Liver (tissue), 9 donors: ENCODE data around the gene DMD. TPM values are rescaled to one million over a fixed set of nuclear protein-coding genes. Genes with fewer than 3 reads are reported as not detected.

ENCODE experiments used
- DNase-seq: peaks from one replicate; pipeline ENCODE4 v3.0.0-alpha.2; 2017; ENCODE audit warnings: low spot score
- H3K27ac ChIP-seq, 2 donors: one replicate each; pipeline ENCODE4 v1.7.0; 2013; ENCODE audit warnings: inconsistent platforms in 2 of 2, low read length in 2 of 2, control low read depth in 1 of 2, low read depth in 1 of 2, mild to moderate bottlenecking in 1 of 2
- H3K27me3 ChIP-seq, 4 donors: one replicate each; pipeline versions ENCODE4 v1.6.1 to v1.7.0; 2013; ENCODE audit warnings: low read length in 3 of 4, inconsistent platforms in 1 of 4, mild to moderate bottlenecking in 1 of 4, moderate library complexity in 1 of 4; ENCODE audit not compliant: control insufficient read depth in 4 of 4, insufficient read depth in 4 of 4
- H3K36me3 ChIP-seq, 4 donors: one replicate each; pipeline versions ENCODE4 v1.6.1 to v1.7.0; 2013; ENCODE audit warnings: low read length in 3 of 4, mild to moderate bottlenecking in 3 of 4, low read depth in 1 of 4, moderate library complexity in 1 of 4; ENCODE audit not compliant: control insufficient read depth in 4 of 4, insufficient read depth in 3 of 4
- H3K4me1 ChIP-seq, 4 donors: one replicate each; pipeline versions ENCODE4 v1.6.1 to v1.7.0; 2013; ENCODE audit warnings: low read length in 3 of 4, mild to moderate bottlenecking in 3 of 4, moderate library complexity in 1 of 4; ENCODE audit not compliant: control insufficient read depth in 4 of 4, insufficient read depth in 4 of 4
- H3K4me3 ChIP-seq, 3 donors: one replicate each; pipeline versions ENCODE4 v1.6.1 to v1.7.0; 2013; ENCODE audit warnings: low read length in 3 of 3, control low read depth in 1 of 3, low read depth in 1 of 3, mild to moderate bottlenecking in 1 of 3
- H3K9ac ChIP-seq, 2 donors: one replicate each; pipeline ENCODE4 v1.7.0; 2013; ENCODE audit warnings: low read length in 2 of 2, mild to moderate bottlenecking in 2 of 2, moderate library complexity in 2 of 2, control low read depth in 1 of 2, low read depth in 1 of 2
- H3K9me3 ChIP-seq, 4 donors: one replicate each; pipeline versions ENCODE4 v1.6.1 to v1.7.0; 2013; ENCODE audit warnings: low read length in 3 of 4; ENCODE audit not compliant: control insufficient read depth in 4 of 4
- EGR1 ChIP-seq, 2 donors: IDR thresholded peaks; 2 replicates each; pipeline ENCODE4 v1.6.1; 2016 to 2018; ENCODE audit warnings: antibody characterized with exemption in 2 of 2, low read depth in 2 of 2
- FOXA1 ChIP-seq: IDR thresholded peaks from 2 replicates; pipeline ENCODE4 v1.6.1; 2016; ENCODE audit warnings: antibody characterized with exemption
- HNF4A ChIP-seq, 2 donors: conservative IDR thresholded peaks; 2 replicates each; pipeline ENCODE4 v1.6.1; 2016; ENCODE audit warnings: antibody characterized with exemption in 2 of 2, mild to moderate bottlenecking in 2 of 2
- HNF4G ChIP-seq: IDR thresholded peaks from 2 replicates; pipeline ENCODE4 v1.6.1; 2016; ENCODE audit warnings: antibody characterized with exemption
- JUND ChIP-seq, 2 donors: IDR thresholded peaks; 2 replicates each; pipeline ENCODE4 v1.6.1; 2016; ENCODE audit warnings: antibody characterized with exemption in 2 of 2
- NR2F2 ChIP-seq: IDR thresholded peaks from 2 replicates; pipeline ENCODE4 v1.6.1; 2016; ENCODE audit warnings: antibody characterized with exemption
- RXRA ChIP-seq, 2 donors: IDR thresholded peaks; 2 replicates each; pipeline ENCODE4 v1.6.1; 2017 to 2018; ENCODE audit warnings: antibody characterized with exemption in 2 of 2, mild to moderate bottlenecking in 1 of 2
- YY1 ChIP-seq: IDR thresholded peaks from 2 replicates; pipeline ENCODE4 v1.6.1; 2016; ENCODE audit warnings: antibody characterized with exemption, mild to moderate bottlenecking
- WGBS: extraction: QIAGEN DNeasy Blood & Tissue Kit; methylation state at CpG from one replicate; pipeline ENCODE4 v1.1.7; 2013; 5-methylcytosine and 5-hydroxymethylcytosine counted together
- polyA plus RNA-seq, 2 donors: library from polyadenylated mRNA; stranded (reverse) in 1 of 2; unstranded in 1 of 2; fragments of 200-250 nt in 1 of 2; fragments of >200 nt in 1 of 2; fragmentation: Nextera tagmentation in 1 of 2; extraction: Ambion mirVana in 1 of 2; gene quantifications; one replicate each; pipeline versions ENCODE4 v1.2.1 to v1.2.3, GENCODE V29; 2013 to 2015
- total RNA-seq, 2 donors: library from RNA; depleted of rRNA; stranded (reverse); fragments of >200 nt; gene quantifications; one replicate each; pipeline ENCODE4 v1.2.3, GENCODE V29; 2014
- TF ChIP-seq, protein P1 (sequence below): IDR thresholded peaks from 2 replicates; pipeline ENCODE4 v1.6.1; 2016; ENCODE audit warnings: antibody characterized with exemption
- TF ChIP-seq, protein P2 (sequence below): IDR thresholded peaks from 2 replicates; pipeline ENCODE4 v1.6.1; 2016; ENCODE audit warnings: antibody characterized with exemption, mild to moderate bottlenecking
- TF ChIP-seq, protein P3 (sequence below): IDR thresholded peaks from 2 replicates; pipeline ENCODE4 v1.6.1; 2016; ENCODE audit warnings: antibody characterized with exemption
- TF ChIP-seq, protein P4 (sequence below): fragments of 150-350 bp; IDR thresholded peaks from 2 replicates; pipeline ENCODE4 v1.5.1; 2017; ENCODE audit warnings: improper control_type of control experiment, low read depth, low read length; ENCODE audit not compliant: missing input control
- donor health status: healthy.
- donor health status: healthy.
- donor health status: healthy.
- donor health status: healthy.
- donor health status: healthy.

DMD gene
- total and polyA plus RNA-seq, 4 donors: 14.6 to 61.9 (median 23.9) TPM

DNA sequence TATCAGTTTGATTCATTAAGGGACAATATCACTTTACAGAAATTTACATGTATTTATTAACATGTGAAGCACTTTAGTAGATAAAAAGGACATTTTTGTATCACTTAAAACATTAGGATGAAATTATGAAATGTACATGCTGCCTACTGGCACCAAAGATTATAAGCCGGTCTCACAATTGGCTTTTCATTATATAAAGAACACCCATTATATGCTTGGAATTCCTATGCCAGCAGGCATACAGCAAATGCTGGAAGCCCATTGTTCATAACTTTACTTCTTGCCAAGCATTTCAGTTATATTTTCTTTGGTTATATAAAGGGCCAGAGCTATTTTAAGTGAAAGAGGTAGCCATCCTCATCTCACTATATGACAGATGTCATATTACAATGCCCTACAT, 145.9 kb downstream of the DMD start:
- Histone ChIP-seq H3K27ac (no peak overlapping the region), H3K4me3 (no peak overlapping the region), H3K27me3 (no peaks in the 10 kb centered on the region), H3K36me3 (no peaks in the 10 kb centered on the region), H3K9ac (no peak overlapping the region), H3K9me3 (no peaks in the 10 kb centered on the region), H3K4me1 (no peaks in the 10 kb centered on the region)
- TF ChIP-seq JUND (IDR thresholded peaks at IDR 0.05) (no peak), EGR1 (IDR thresholded peaks at IDR 0.05; ENCODE audit: low read depth in 2 of 2) (no peak)
- TF ChIP-seq, protein P1, sequence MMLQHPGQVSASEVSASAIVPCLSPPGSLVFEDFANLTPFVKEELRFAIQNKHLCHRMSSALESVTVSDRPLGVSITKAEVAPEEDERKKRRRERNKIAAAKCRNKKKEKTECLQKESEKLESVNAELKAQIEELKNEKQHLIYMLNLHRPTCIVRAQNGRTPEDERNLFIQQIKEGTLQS: no peak
- 93% methylated on average over 1 of the region's 1 CpG for WGBS
- no peak for DNase-seq

DNA sequence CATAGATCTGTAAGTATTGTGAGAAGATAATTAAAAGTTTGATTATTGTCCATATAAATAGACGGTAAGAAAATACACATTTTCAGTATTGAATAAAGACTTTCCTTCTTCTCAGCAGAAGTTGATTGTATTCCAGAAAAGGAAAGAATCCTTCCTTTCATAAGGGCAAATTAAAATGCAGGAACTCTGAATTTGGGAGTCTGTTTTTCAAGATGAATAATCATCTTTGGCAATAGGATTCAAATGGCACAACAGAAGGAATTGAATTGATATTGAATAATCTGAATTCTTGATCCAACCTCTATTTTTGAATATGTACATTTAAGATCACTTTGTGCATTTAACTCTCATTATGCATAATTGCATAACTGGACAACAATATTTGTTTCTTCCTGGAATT, 149.3 kb downstream of the DMD start:
- no peak overlapping the region for H3K9ac ChIP-seq
- no peaks in the 10 kb centered on the region for H3K4me1 ChIP-seq
- H3K27me3 ChIP-seq: no peaks in the 10 kb centered on the region
- H3K36me3 ChIP-seq: no peaks in the 10 kb centered on the region
- no peak for DNase-seq
- TF ChIP-seq HNF4A (conservative IDR thresholded peaks at IDR 0.05) (no peak), RXRA (IDR thresholded peaks at IDR 0.05) (no peak), NR2F2 (no peak), HNF4G (no peak), FOXA1 (no peak), YY1 (no peak)
- TF ChIP-seq, protein P2, sequence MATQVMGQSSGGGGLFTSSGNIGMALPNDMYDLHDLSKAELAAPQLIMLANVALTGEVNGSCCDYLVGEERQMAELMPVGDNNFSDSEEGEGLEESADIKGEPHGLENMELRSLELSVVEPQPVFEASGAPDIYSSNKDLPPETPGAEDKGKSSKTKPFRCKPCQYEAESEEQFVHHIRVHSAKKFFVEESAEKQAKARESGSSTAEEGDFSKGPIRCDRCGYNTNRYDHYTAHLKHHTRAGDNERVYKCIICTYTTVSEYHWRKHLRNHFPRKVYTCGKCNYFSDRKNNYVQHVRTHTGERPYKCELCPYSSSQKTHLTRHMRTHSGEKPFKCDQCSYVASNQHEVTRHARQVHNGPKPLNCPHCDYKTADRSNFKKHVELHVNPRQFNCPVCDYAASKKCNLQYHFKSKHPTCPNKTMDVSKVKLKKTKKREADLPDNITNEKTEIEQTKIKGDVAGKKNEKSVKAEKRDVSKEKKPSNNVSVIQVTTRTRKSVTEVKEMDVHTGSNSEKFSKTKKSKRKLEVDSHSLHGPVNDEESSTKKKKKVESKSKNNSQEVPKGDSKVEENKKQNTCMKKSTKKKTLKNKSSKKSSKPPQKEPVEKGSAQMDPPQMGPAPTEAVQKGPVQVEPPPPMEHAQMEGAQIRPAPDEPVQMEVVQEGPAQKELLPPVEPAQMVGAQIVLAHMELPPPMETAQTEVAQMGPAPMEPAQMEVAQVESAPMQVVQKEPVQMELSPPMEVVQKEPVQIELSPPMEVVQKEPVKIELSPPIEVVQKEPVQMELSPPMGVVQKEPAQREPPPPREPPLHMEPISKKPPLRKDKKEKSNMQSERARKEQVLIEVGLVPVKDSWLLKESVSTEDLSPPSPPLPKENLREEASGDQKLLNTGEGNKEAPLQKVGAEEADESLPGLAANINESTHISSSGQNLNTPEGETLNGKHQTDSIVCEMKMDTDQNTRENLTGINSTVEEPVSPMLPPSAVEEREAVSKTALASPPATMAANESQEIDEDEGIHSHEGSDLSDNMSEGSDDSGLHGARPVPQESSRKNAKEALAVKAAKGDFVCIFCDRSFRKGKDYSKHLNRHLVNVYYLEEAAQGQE: no peak
- TF ChIP-seq, protein P3, sequence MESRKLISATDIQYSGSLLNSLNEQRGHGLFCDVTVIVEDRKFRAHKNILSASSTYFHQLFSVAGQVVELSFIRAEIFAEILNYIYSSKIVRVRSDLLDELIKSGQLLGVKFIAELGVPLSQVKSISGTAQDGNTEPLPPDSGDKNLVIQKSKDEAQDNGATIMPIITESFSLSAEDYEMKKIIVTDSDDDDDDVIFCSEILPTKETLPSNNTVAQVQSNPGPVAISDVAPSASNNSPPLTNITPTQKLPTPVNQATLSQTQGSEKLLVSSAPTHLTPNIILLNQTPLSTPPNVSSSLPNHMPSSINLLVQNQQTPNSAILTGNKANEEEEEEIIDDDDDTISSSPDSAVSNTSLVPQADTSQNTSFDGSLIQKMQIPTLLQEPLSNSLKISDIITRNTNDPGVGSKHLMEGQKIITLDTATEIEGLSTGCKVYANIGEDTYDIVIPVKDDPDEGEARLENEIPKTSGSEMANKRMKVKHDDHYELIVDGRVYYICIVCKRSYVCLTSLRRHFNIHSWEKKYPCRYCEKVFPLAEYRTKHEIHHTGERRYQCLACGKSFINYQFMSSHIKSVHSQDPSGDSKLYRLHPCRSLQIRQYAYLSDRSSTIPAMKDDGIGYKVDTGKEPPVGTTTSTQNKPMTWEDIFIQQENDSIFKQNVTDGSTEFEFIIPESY: no peak
- TF ChIP-seq, protein P1: no peak
- TF ChIP-seq, protein P4, sequence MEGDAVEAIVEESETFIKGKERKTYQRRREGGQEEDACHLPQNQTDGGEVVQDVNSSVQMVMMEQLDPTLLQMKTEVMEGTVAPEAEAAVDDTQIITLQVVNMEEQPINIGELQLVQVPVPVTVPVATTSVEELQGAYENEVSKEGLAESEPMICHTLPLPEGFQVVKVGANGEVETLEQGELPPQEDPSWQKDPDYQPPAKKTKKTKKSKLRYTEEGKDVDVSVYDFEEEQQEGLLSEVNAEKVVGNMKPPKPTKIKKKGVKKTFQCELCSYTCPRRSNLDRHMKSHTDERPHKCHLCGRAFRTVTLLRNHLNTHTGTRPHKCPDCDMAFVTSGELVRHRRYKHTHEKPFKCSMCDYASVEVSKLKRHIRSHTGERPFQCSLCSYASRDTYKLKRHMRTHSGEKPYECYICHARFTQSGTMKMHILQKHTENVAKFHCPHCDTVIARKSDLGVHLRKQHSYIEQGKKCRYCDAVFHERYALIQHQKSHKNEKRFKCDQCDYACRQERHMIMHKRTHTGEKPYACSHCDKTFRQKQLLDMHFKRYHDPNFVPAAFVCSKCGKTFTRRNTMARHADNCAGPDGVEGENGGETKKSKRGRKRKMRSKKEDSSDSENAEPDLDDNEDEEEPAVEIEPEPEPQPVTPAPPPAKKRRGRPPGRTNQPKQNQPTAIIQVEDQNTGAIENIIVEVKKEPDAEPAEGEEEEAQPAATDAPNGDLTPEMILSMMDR: no peak
- H3K4me3 ChIP-seq: no peak overlapping the region
- 84% methylated on average over 1 of the region's 1 CpG for WGBS
- H3K9me3 ChIP-seq: no peaks in the 10 kb centered on the region
- no peak overlapping the region for H3K27ac ChIP-seq
